Keratinocyte (primary cell): ENCODE results near the gene CIZ1. TPM values are rescaled to one million over a fixed set of nuclear protein-coding genes. Genes with fewer than 3 reads are reported as not detected.

ENCODE experiments used
- DNase-seq: peaks from one replicate; pipeline ENCODE4 v3.0.0-alpha.2; 2011; ENCODE audit warnings: low read depth, missing footprints, low spot score
- FAIRE-seq: peaks from 2 replicates; lab custom pipeline; 2011; peaks lifted over from hg19 to GRCh38; lab: Jason Lieb, UNC
- H2AFZ ChIP-seq: 2 replicates; pipeline ENCODE4 v1.6.0; 2012; ENCODE audit warnings: low read length, control low read depth, inconsistent platforms; ENCODE audit not compliant: control insufficient read depth
- H3K27ac ChIP-seq: 2 replicates; pipeline ENCODE4 v1.5.1; 2011; ENCODE audit warnings: low read length; ENCODE audit not compliant: control insufficient read depth, insufficient read depth
- H3K27me3 ChIP-seq: 3 replicates; pipeline ENCODE4 v1.6.0; 2011; ENCODE audit warnings: low read length; ENCODE audit not compliant: control insufficient read depth, insufficient read depth; ENCODE audit errors: extremely low read depth
- H3K36me3 ChIP-seq, 2 experiments: 2 replicates in 1 of 2; 3 replicates in 1 of 2; pipeline ENCODE4 v1.5.1; 2011; ENCODE audit warnings: low read length in 2 of 2, mild to moderate bottlenecking in 1 of 2; ENCODE audit not compliant: control insufficient read depth in 2 of 2, insufficient read depth in 2 of 2; ENCODE audit errors: extremely low read depth in 1 of 2
- H3K4me1 ChIP-seq: 3 replicates; pipeline ENCODE4 v1.5.1; 2011; ENCODE audit warnings: low read length; ENCODE audit not compliant: control insufficient read depth, insufficient read depth; ENCODE audit errors: extremely low read depth
- H3K4me2 ChIP-seq: 3 replicates; pipeline ENCODE4 v1.6.0; 2011; ENCODE audit warnings: low read depth, low read length; ENCODE audit not compliant: control insufficient read depth, insufficient read depth; ENCODE audit errors: extremely low read depth
- H3K4me3 ChIP-seq, 3 experiments: fragments of 200-600 bp in 1 of 3; sonication (generic) in 1 of 3; 2 replicates in 2 of 3; 3 replicates in 1 of 3; pipeline ENCODE4 v1.5.1; 2011 to 2016; ENCODE audit warnings: low read length in 3 of 3, mild to moderate bottlenecking in 3 of 3, control low read depth in 2 of 3, inconsistent platforms in 1 of 3, low read depth in 1 of 3, mixed read lengths in 1 of 3, mixed run types in 1 of 3, moderate library complexity in 1 of 3; ENCODE audit not compliant: control insufficient read depth in 2 of 3, insufficient read depth in 2 of 3; ENCODE audit errors: extremely low read depth in 1 of 3
- H3K79me2 ChIP-seq: 2 replicates; pipeline ENCODE4 v1.6.0; 2012; ENCODE audit warnings: low read length; ENCODE audit not compliant: control insufficient read depth, insufficient read depth
- H3K9ac ChIP-seq: 3 replicates; pipeline ENCODE4 v1.6.0; 2011; ENCODE audit warnings: low read length; ENCODE audit not compliant: control insufficient read depth, insufficient read depth; ENCODE audit errors: extremely low read depth
- H3K9me1 ChIP-seq: 3 replicates; pipeline ENCODE4 v1.6.0; 2011; ENCODE audit warnings: low read length; ENCODE audit not compliant: control insufficient read depth, insufficient read depth; ENCODE audit errors: extremely low read depth
- H3K9me3 ChIP-seq: 2 replicates; pipeline ENCODE4 v1.5.1; 2012; ENCODE audit warnings: low read depth, low read length; ENCODE audit not compliant: control insufficient read depth
- H4K20me1 ChIP-seq: 3 replicates; pipeline ENCODE4 v1.6.0; 2011; ENCODE audit warnings: low read length; ENCODE audit not compliant: control insufficient read depth, insufficient read depth; ENCODE audit errors: extremely low read depth
- EZH2 ChIP-seq: IDR thresholded peaks from one replicate; pipeline ENCODE4 v1.6.1; 2012; ENCODE audit warnings: inconsistent platforms, mild to moderate bottlenecking, low read length, moderate library complexity
- dilution Hi-C: fragments of 300-500 bp; cut with MboI; formaldehyde crosslinking; loops from one replicate; pipeline ENCODE4 v1.7.0; 2020; ENCODE audit warnings: low sequenced_read_pairs; ENCODE audit not compliant: extremely low pct_ligation_motif_present
- polyA minus RNA-seq, 3 experiments: library from RNA; depleted of rRNA, polyadenylated mRNA; stranded (reverse); fragments of >200 nt; gene quantifications; 1 replicate in 1 of 3; 2 replicates in 1 of 3; 3 replicates in 1 of 3; pipeline ENCODE4 v1.2.3, GENCODE V29; 2011
- polyA plus RNA-seq, 5 experiments: library from polyadenylated mRNA; depleted of rRNA in 3 of 5; stranded (reverse) in 3 of 5; stranded (forward) in 1 of 5; unstranded in 1 of 5; fragments of >200 nt; gene quantifications; 1 replicate in 1 of 5; 2 replicates in 3 of 5; 3 replicates in 1 of 5; pipeline versions ENCODE4 v1.2.1 to v1.2.3, GENCODE V29; 2011 to 2012; ENCODE audit warnings: missing spikeins in 2 of 5, low read depth in 1 of 5, low replicate concordance in 1 of 5
- TF ChIP-seq, protein P1 (sequence below), 3 experiments: IDR thresholded peaks in 1 of 3; conservative IDR thresholded peaks in 1 of 3; optimal IDR thresholded peaks in 1 of 3; 2 replicates in 2 of 3; 3 replicates in 1 of 3; pipeline versions ENCODE3 to v1.5.1; 2011; ENCODE audit warnings: low read length in 3 of 3, mild to moderate bottlenecking in 3 of 3, moderate library complexity in 2 of 3, control low read depth in 1 of 3, inconsistent platforms in 1 of 3; ENCODE audit not compliant: insufficient read depth in 2 of 3; ENCODE audit errors: extremely low read depth in 1 of 3

The CIZ1 gene, protein sequence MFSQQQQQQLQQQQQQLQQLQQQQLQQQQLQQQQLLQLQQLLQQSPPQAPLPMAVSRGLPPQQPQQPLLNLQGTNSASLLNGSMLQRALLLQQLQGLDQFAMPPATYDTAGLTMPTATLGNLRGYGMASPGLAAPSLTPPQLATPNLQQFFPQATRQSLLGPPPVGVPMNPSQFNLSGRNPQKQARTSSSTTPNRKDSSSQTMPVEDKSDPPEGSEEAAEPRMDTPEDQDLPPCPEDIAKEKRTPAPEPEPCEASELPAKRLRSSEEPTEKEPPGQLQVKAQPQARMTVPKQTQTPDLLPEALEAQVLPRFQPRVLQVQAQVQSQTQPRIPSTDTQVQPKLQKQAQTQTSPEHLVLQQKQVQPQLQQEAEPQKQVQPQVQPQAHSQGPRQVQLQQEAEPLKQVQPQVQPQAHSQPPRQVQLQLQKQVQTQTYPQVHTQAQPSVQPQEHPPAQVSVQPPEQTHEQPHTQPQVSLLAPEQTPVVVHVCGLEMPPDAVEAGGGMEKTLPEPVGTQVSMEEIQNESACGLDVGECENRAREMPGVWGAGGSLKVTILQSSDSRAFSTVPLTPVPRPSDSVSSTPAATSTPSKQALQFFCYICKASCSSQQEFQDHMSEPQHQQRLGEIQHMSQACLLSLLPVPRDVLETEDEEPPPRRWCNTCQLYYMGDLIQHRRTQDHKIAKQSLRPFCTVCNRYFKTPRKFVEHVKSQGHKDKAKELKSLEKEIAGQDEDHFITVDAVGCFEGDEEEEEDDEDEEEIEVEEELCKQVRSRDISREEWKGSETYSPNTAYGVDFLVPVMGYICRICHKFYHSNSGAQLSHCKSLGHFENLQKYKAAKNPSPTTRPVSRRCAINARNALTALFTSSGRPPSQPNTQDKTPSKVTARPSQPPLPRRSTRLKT
- 23.5 to 30.9 TPM (median 28.1 TPM) in 3 replicates for polyA plus RNA-seq
- polyA plus RNA-seq (2011; ENCODE audit: low read depth), result 102 TPM
- 24.6 and 44.2 TPM in 2 replicates for polyA plus RNA-seq (2011; cell fraction: cytosol; rRNA removed)
- 61.0 and 78.9 TPM in 2 replicates for polyA plus RNA-seq (2011; cell fraction: nucleus; rRNA removed)
- polyA plus RNA-seq (2012; ENCODE audit: low replicate concordance), result 68.4 and 90.5 TPM in 2 replicates
- polyA minus RNA-seq, result 47.5 to 170 TPM (median 51.2 TPM) in 3 replicates
- 52.4 TPM for polyA minus RNA-seq (2011; cell fraction: cytosol; rRNA and poly(A)+ RNA removed)
- polyA minus RNA-seq (2011; cell fraction: nucleus; rRNA and poly(A)+ RNA removed), result 21.5 and 21.9 TPM in 2 replicates

- Histone ChIP-seq H3K79me2 (peaks cover 13% of the 10 kb centered on the region), H3K9me3 (no peaks in the 10 kb centered on the region), H3K36me3 (peaks cover 8 to 14% of the 10 kb centered on the region in 2 experiments), H3K27ac (peak within 1 kb of the TSS; percentile 52), H2AFZ (peak within 1 kb of the TSS; percentile 87), H3K4me3 (peak within 1 kb of the TSS; percentile 64 to 90 (median 85)), H3K9ac (peak within 1 kb of the TSS; percentile 84), H3K9me1 (no peaks in the 10 kb centered on the region), H4K20me1 (no peaks in the 10 kb centered on the region), H3K27me3 (no peaks in the 10 kb centered on the region), H3K4me2 (peak within 1 kb of the TSS; percentile 92), H3K4me1 (peaks cover 9% of the 10 kb centered on the region)
- dilution Hi-C loops, result no loop called here
- no peak for FAIRE-seq
- TF ChIP-seq EZH2, result no peak
- TF ChIP-seq, protein P1, sequence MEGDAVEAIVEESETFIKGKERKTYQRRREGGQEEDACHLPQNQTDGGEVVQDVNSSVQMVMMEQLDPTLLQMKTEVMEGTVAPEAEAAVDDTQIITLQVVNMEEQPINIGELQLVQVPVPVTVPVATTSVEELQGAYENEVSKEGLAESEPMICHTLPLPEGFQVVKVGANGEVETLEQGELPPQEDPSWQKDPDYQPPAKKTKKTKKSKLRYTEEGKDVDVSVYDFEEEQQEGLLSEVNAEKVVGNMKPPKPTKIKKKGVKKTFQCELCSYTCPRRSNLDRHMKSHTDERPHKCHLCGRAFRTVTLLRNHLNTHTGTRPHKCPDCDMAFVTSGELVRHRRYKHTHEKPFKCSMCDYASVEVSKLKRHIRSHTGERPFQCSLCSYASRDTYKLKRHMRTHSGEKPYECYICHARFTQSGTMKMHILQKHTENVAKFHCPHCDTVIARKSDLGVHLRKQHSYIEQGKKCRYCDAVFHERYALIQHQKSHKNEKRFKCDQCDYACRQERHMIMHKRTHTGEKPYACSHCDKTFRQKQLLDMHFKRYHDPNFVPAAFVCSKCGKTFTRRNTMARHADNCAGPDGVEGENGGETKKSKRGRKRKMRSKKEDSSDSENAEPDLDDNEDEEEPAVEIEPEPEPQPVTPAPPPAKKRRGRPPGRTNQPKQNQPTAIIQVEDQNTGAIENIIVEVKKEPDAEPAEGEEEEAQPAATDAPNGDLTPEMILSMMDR (optimal IDR thresholded peaks at IDR 0.05 in 1 of 3, IDR thresholded peaks at IDR 0.05 in 1 of 3, conservative IDR thresholded peaks at IDR 0.05 in 1 of 3; ENCODE audit: extremely low read depth in 1 of 3, insufficient read depth in 2 of 3, low read length in 3 of 3), result peak; percentile 41 to 77 (median 62)
- DNase-seq, result no peak
Observed at GRCh38 chr9:128191406-128192046, at the start of gene CIZ1. Gene CIZ1, minus strand, starts transcription at chr9:128191572. Its CDS starts 715 bp downstream, at chr9:128190857.

GRCh38 chr9:128233817-128234406 lies 42.5 kb upstream of the CIZ1 start:
- Histone ChIP-seq H3K4me1 (no peaks in the 10 kb centered on the region), H3K4me3 (no peak overlapping the region), H3K9me3 (no peaks in the 10 kb centered on the region), H3K9me1 (no peaks in the 10 kb centered on the region), H3K9ac (no peak overlapping the region), H3K27ac (no peak overlapping the region), H2AFZ (no peak overlapping the region), H3K4me2 (no peak overlapping the region), H3K36me3 (no peaks in the 10 kb centered on the region), H3K79me2 (no peaks in the 10 kb centered on the region), H3K27me3 (peaks cover 3% of the 10 kb centered on the region), H4K20me1 (no peaks in the 10 kb centered on the region)
- TF ChIP-seq, protein P1 (optimal IDR thresholded peaks at IDR 0.05 in 1 of 3, IDR thresholded peaks at IDR 0.05 in 1 of 3, conservative IDR thresholded peaks at IDR 0.05 in 1 of 3; ENCODE audit: extremely low read depth in 1 of 3, insufficient read depth in 2 of 3, low read length in 3 of 3), result no peak
- TF ChIP-seq EZH2, result no peak
- dilution Hi-C loops, result no loop called here
- FAIRE-seq (no peak), DNase-seq (no peak)
